ENCODE results near the gene ZCCHC4.
A peak's percentile ranks its signal among the peaks of the same experiment; 100 is the strongest.
"Not testable (repeated sequence)": the region's sequence is repeated elsewhere in the genome, so short reads cannot be mapped to it uniquely, and the experiment has no call there.

ZCCHC4 gene

DNA sequence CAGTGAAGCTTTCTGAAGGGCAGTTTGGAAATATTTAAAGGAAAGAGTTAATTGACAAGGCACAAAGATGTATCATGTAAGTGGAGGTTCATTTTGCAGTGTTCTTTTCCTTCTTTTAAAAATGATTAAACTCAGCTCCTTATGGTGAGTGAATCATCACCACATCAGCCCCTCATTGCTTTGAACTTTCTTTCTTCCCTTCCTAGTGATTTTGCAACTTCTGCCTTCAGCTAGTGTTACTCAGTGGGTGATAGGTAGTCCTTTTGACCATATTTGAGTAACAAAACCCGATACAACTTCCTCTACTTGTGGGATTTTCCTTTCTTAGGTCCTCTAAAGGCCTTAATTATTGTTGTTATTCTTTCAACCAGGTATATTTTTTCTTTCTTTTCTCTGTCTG, 8.2 kb downstream of the ZCCHC4 start:
- peak; percentile 57 to 69 for DNase-seq (ENCODE audit: low read depth in 2 of 2)

DNA sequence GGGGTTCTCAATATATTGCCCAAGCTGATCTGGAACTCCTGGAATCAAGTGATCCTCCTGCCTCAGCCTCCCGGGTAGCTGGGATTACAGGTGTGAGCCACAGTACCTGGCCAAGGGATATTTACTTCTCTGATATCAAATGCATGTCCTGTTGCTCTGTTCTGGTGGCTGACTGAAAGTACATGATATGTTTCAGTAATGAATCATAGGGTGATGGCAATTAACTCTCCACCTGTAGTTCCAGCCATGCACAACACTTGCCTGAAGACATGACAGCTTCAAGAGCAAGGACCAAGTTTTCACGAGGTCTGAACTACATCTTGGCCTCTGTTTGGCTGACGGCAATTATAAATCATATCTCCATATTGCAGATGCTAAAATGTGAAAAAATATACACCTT, 9.1 kb downstream of the ZCCHC4 start:
- no peak for DNase-seq (ENCODE audit: low read depth in 2 of 2)

DNA sequence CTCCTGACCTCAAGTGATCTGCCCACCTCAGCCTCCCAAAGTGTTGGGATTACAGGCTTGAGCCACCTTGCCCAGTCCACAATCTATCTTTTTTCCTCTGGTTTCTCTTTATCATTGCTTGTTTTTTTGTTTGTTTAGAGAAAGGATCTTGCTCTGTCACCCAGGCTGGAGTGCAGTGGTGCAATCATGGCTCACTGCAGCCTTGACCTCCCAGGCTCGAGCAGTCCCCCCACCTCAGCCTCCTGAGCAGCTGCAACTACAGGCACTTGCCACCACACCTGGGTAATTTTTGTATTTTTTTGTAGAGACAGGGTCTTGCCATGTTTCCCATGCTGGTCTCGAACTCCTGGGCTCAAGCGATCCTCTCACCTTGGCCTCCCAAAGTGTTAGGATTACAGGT, 15.9 kb downstream of the ZCCHC4 start:
- not testable (repeated sequence) for DNase-seq (ENCODE audit: low read depth in 2 of 2)

DNA sequence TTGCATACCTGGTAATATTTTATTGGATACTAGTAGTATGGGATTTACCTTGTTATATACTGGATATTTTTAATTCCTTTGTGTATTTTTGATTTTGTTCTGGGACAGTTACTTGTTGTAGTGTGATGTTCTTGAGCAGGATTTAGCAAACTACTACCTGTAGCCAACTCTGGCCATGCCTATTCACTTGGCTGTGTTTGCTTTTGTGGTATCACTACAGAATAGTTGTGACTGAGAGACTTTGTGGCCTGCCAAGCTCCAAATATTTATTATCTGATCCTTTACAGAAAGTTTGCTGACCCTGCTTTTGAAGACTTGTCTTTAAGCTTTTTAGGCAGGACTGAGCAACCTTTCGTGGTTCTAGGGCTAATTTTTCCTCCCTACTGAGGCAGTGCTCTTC, 17.8 kb downstream of the ZCCHC4 start:
- no peak for DNase-seq (ENCODE audit: low read depth in 2 of 2)

DNA sequence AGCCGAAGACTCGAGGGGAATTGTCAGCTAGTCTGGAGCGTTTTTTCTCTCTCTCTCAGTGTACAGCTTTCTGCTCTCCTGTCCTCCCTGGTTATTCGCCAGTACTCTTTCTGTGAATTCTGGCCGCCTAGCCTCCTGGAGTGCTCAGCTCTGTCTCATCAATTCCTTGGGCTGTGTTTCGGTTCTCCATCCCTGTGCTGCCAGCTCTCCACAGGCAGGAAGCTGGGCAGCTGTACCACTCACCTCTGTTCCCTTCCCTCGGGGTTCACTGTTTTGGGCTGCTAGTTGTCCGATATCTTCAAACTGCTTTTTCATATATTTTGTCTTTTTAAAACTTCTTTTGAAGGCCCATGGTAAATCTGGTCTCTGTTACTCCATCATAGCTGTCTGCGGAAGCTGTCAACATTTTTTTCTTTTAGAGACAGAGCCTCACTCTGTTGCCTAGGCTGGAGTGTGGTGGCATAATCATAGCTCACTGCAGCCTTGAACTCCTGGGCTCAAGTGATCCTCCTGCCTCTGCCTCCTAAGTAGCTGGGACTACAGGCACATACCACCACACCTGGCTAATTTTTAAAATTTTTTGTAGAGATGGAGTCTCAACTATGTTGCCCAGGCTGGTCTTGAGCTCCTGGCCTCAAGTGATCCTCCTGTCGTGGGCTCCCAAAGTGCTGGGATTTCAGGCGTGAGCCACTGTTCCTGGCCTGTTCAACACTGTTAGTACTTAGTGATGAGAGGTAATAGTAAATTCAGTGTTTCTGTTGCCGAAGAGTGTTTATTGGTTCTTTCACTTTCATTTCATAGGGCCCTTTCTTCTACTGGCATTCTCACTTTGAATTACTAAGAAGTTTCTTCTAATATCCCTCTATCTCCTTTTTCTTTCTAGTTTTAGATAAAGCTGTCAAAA, 18.6 kb downstream of the ZCCHC4 start:
- DNase-seq (ENCODE audit: low read depth in 2 of 2): no peak

DNA sequence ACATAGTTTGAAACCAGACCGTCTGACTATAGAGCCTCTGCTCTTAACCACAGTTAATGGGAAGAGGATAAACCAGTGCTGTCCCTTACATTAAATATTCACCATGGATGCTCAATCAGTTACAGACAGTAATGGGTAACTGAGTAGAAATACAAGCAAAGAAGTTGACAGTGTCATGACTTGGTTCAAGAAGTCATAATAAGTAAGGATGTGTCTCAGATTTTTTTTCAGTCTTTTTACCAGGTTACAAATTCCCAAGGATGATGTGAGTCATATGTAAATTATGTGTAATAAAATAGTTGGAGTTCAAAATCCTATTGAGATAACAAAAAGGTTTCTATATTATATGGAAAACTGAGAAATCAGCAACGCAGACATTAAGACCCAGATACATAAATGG, 31.1 kb downstream of the ZCCHC4 start:
- no peak for DNase-seq (ENCODE audit: low read depth in 2 of 2)

DNA sequence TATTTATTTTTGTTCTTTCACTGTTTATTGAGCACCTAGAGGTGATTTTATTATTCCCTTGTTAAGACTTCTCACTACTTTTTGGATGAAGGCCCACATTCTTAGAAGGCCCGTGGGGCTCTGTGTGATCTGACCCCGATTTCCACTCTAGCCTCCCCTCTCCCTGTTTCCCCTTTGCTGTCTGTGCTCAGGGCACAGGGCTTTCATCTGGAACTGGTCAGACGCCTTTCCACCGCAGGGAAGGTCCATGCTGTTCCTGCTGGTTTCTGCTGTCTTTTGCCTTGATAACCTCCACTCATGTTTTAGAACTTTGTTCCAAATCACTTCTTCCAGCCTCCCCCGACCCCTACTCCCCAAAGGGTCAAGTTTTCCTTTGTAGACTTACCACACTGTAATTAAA, 33.2 kb downstream of the ZCCHC4 start:
- DNase-seq (ENCODE audit: low read depth in 2 of 2): no peak

DNA sequence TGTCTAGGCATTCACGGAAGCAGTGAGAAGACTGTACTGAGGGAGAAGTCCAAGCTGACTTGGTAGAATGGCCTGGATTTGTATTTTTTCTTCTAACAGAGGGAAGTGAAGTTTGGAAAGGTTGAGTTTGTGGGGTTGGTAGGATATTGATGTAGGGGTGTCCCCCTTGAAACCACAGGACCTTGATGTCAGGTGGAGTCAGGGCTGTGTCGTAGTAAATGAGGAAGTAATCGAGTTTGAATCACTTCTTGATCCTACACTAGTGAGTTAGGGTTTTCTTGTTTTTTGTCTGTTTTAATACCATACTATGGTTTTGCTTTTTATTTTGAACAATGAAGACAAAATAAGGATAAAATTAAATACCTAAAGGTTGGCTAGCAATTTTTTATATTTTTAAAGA, 34.3 kb downstream of the ZCCHC4 start:
- DNase-seq (ENCODE audit: low read depth in 2 of 2): no peak

DNA sequence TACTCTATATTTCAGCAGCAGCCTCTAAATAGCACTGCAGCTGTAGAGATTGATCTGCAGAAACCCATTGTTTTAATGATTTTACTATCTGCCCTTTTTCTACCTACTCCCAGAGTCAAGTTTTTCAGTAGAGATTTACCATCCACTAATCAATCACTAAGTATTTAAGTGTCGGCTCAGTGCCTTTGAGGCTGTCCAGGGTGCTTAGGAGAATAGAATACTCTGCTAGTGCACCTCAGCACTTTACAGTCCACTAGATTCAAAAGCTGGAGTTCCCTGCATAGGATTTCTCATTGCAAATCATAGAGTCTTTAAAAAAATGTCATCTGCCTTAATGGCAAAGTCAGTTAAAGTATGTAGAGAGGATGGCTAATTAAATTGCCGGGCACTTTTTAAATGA, 34.9 kb downstream of the ZCCHC4 start:
- DNase-seq (ENCODE audit: low read depth in 2 of 2): no peak

DNA sequence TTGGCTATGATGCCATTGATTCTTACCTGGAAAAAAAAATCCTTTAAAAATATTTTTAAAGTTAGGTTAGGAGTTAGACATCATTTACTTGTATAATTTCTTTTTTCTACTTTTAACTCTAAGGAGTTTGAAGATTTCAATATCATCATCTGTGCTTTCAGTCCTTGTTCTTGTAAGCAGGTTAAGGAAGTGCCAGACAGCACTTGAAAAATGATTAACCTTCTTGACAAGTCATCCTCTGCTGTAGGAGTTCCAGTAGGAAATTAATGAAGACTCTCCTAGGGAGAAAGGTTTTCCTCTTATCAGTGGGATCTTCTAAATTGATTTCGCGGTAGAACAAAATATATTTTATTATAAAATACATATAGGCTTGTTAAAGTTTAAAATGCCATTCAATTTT, 35.4 kb downstream of the ZCCHC4 start:
- no peak for DNase-seq (ENCODE audit: low read depth in 2 of 2)

DNA sequence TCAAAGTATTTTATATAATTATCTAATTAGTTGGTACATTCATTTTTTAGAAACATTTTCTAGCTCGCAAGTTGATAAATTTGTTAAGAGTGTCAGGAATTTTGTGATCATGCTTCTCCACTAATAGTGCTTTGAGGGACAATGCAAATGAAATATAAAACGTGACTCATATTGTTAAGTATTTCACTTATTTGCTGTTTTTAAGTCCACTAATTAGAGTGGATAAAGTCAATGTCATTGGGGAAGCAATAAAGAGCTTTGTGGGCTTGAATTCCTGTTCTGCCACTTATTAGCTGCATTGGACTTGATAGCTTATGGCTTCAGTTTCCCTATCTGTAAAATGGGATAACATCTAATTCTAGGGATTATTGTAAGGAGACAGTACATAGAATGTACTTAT, 38.0 kb downstream of the ZCCHC4 start:
- no peak for DNase-seq (ENCODE audit: low read depth in 2 of 2)

DNA sequence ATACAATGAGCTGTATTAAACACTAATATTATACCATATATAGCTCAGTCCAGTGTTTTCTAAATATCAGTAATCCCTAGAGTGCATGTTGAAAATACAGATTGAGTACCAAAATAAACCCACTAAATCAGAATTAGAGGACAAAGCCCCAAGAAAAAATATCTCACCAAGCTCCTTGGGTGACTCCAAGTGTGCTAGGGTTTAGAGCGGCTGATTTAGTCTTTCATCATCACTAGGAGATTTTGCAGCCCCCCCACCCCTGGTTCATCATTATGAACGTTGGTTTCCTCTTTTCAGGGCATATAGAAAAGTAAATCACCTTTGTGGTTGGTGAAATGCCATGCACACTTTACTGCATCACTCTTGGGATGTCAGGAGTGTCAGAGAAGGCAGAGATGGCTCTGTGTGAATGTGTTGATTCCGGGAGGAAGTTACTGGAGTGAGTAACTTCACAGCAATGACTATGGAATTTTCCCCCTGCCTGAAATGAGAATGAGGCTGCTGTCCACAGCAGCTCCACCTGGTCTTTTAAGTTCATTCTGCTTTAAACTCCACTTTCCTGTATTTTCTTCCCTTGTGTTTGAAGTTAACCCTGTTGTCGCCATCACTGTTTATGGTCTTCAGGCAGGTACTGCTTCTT, 39.3 kb downstream of the ZCCHC4 start:
- no peak for DNase-seq (ENCODE audit: low read depth in 2 of 2)

DNA sequence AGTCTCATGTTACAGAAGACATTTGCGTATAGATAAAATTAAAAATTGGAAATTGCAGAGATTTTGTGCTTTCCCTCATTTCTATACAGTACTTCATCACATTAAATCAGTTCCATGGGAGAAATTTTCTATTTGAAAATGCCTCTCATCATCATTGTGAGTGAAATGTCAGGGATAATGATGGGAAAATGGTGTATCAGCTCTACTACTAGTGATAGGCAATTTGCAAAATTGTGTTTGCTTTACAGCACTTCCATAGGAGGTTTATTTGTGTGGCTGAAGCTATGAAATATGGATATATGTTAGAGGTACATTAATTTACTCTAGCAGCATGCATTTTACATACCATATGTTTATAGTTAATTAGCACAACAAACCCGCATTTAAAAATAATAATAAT, 43.5 kb downstream of the ZCCHC4 start:
- no peak for DNase-seq (ENCODE audit: low read depth in 2 of 2)

DNA sequence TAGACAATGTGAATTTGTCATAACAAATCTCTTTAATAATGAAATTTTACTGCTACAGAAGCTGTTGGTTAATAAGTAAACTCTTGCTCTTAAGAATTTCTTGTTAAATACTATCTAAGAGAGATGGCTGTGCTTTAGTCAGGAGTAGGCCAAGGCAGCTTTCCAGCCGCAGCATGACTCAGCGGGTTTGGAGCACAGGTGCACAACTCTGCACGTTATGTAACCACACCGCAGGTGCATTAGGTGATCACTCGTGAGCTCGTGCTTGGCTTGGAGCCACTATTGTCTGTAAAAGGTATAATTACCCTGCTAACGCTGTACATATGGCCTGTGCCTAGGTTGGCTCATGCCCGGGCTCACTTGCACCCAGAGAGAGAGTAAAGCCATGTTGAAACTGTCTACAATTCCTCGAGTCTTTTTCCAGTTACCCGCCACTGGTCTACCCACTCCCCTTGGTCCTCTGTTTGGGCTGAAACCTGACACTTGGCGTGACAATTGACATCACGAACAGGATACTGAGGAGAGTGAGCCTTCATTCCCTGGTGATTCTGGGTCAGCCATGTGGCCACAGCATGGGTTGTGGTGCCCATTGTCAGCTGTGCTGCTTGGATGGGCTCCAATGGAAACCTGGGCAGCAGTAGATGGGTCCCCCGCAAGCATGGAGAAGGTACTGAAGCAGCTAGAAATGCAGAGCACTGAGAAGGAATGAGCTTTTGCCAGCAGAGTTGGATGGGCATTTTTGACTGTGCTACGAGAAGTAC, 46.1 kb downstream of the ZCCHC4 start:
- DNase-seq (ENCODE audit: low read depth in 2 of 2): no peak

DNA sequence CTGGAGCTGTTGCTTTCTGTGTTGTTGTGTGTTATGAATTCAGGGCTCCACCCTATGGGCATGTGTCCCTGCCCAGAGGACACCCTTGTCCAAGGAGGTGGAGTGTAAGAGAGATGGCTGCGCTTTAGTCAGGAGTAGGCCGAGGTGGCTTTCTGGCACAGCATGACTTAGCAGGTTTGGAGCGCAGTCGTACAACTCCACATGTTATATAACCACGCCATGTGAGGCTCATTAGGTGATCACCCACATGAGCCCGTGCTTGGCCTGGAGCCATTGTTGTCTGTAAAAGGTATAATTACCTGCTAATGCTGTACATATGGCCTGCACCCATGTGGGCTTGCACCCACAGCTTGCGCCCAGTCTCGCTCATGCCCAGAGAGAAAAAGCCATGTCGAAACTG, 48.7 kb downstream of the ZCCHC4 start:
- DNase-seq (ENCODE audit: low read depth in 2 of 2): no peak

DNA sequence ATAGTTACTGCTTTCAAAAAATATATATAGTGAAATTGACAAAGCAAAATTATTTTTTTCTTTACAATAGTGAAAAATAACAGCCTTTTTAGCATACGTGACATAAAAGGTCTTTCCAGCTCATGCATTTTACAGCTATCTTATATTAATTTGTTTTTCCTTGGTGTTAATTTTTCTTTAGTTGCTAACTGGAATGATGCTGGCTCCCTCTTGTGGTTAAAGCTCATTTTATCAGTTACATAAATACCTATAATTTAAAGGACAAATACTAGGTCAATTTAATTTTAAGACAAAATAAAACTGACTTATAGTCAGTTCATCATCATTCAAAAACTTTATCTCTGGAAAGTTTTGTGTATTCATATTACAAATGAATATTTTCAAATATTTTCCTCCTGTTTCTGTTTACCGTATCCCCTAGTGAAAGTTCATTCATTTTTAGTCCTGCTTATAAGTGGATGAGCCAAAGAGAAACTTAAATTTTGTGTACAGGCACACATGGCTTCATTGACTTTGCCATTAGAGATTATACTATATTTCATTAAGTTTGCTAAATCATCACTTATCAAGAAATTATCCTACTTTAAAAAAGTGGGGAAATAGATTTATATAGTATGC, 54.5 kb downstream of the ZCCHC4 start:
- no peak for DNase-seq (ENCODE audit: low read depth in 2 of 2)

DNA sequence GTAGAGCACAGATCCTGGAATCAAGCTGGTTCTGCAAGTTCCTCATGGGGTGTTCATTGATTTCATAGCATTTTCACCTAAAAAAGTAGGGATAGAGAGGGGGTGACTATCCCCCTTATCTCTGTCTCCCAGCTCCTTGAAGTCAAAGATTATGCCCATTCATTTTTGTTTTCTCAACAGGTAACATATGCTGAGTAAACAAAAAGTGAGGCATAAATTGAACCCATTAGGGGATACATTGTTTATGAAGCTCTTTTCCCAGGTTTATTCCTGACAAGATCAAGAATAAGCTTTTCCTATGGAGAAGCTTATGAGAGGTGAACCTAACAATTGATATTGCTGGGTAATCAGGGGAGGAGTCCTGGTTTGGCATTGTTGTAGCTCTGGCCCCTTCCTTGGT, 55.3 kb downstream of the ZCCHC4 start:
- no peak for DNase-seq (ENCODE audit: low read depth in 2 of 2)

DNA sequence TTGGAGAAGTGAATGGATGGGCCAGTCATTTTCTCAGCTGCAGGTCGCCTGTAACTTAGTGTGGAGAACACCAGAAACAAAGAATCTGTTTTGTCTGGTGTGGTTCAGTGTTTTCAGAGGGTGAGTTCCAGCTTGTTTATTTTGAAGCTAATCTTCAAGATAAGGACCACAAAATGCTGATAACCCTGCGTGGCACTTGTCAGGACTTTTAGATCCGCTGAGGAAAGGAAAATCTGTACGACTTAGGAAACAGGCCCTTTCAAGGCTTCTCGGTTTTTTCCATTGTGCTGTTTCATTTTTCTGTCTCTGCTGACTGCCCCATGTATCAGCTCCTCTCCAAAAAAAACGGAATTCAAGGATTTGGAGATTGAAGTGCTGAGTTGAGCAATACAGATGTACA, 55.7 kb downstream of the ZCCHC4 start:
- no peak for DNase-seq (ENCODE audit: low read depth in 2 of 2)

DNA sequence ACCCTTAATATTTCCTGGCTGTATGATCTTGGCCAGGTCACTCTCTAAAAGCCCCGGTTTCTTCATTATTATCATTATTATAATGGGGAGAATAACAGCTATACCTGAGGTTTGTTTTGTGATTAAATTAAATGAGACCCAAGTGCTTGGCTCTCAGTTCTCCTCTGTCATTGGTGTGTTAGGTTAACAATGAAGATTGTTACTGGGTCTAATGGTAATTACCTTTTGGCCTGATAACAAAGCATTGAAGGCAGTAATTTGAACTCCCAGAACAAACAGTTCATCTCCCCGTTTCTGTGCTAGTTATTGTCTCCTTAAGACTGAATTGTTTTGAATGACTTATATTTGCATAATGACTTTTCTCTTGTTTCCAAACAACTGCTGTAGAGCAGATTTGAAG, 57.7 kb downstream of the ZCCHC4 start:
- DNase-seq (ENCODE audit: low read depth in 2 of 2): no peak

DNA sequence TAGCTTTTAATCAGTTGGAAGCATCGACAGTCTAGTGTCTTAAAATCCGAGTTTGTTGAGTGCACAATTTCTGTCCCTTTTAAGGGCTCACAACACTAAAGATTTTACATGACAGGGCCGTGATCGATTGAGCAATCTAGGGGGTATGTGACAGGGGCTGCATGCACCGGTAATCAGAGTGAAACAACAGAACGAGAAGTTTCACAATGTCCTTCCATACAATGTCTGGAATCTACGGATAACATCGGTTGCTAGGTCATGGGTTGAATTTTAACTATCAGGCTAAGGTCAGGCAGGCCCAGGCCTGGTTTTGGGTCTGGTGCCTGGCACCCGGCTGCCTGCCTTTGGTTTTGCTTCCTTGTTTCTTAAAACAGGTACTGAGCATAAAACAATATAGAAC, 60.0 kb downstream of the ZCCHC4 start:
- DNase-seq (ENCODE audit: low read depth in 2 of 2): not testable (repeated sequence)

DNA sequence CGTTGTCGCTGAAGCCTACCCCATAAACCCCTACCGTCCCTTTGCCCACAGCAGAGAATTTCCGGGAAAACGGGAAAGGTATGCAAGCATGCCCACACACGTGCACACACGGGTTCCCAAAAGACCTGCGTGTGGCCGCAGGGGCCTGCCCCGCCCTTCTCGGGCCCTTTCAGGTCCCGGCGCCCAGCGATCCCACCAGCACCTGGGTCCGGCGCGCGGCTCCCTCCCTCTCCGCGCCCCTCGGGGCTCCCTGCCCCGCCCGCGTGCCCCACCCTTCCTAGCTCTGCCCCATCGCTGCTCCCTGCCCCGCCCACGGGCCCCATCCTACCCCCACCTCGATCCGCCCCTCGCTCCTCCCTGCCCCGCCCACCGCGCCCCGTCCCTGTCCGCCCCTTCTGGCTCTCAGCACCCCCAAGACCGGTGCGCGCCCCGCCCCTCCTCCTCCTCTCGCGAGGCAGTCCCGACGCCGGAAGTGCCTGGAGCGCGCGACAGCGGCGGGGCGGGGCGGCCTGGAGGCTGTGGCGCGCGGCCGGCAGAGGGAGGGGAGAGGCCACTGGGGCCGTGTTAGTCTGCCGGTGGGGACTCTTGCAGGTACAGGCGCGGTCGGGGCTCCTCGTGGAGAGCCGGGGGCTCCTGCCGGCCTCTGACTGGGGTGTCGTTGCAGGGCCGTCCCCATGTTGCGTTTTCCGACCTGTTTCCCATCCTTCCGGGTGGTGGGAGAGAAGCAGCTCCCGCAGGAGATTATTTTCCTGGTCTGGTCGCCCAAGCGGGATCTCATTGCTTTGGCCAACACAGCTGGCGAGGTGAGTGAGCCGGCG, 64.4 kb downstream of the ZCCHC4 start, which contains the start of gene ANAPC4:
Gene ANAPC4 (plus strand): TSS at position 510 of the 818 bp plus-strand sequence. CDS start 165 bp downstream, at position 675.
- DNase-seq (ENCODE audit: low read depth in 2 of 2): peak; percentile 78 to 82
